Chondrocyte (in vitro differentiated cells): ENCODE results near the gene ITGA2B. TPM values are rescaled to one million over a fixed set of nuclear protein-coding genes. Genes with fewer than 3 reads are reported as not detected.

Experiments used
- DNase-seq: peaks from one replicate; pipeline ENCODE4 v3.0.0; 2021; ENCODE audit warnings: mixed read lengths, low spot score
- H3K27ac Mint-ChIP-seq: one replicate; pipeline ENCODE4 v1.8.0; 2021; ENCODE audit warnings: mild to moderate bottlenecking, moderate library complexity, mixed read lengths; ENCODE audit not compliant: unreplicated experiment
- H3K27me3 Mint-ChIP-seq: 2 replicates; pipeline ENCODE4 v1.8.0; 2021; ENCODE audit warnings: low read depth, mixed read lengths
- H3K36me3 Mint-ChIP-seq: 2 replicates; pipeline ENCODE4 v1.8.0; 2021; ENCODE audit warnings: low read depth, mixed read lengths
- H3K4me1 Mint-ChIP-seq: 2 replicates; pipeline ENCODE4 v1.8.0; 2021; ENCODE audit warnings: low read depth, mild to moderate bottlenecking, mixed read lengths
- H3K4me3 Mint-ChIP-seq: one replicate; pipeline ENCODE4 v1.8.0; 2021; ENCODE audit warnings: mild to moderate bottlenecking, moderate library complexity, mixed read lengths; ENCODE audit not compliant: unreplicated experiment
- H3K9me3 Mint-ChIP-seq: 2 replicates; pipeline ENCODE4 v1.8.0; 2021; ENCODE audit warnings: low read depth, mixed read lengths
- CTCF ChIP-seq: fragments of 200-600 bp; sonication (generic); IDR thresholded peaks from 2 replicates; pipeline ENCODE4 v1.5.0; 2021; ENCODE audit warnings: antibody characterized with exemption, mild to moderate bottlenecking, moderate library complexity
- total RNA-seq: library from RNA; stranded (reverse); gene quantifications from 3 replicates; pipeline ENCODE4 v1.2.1, GENCODE V29; 2021

Gene ITGA2B
- total RNA-seq, 1 donor from 2014 or later, result 2.2 TPM

DNA sequence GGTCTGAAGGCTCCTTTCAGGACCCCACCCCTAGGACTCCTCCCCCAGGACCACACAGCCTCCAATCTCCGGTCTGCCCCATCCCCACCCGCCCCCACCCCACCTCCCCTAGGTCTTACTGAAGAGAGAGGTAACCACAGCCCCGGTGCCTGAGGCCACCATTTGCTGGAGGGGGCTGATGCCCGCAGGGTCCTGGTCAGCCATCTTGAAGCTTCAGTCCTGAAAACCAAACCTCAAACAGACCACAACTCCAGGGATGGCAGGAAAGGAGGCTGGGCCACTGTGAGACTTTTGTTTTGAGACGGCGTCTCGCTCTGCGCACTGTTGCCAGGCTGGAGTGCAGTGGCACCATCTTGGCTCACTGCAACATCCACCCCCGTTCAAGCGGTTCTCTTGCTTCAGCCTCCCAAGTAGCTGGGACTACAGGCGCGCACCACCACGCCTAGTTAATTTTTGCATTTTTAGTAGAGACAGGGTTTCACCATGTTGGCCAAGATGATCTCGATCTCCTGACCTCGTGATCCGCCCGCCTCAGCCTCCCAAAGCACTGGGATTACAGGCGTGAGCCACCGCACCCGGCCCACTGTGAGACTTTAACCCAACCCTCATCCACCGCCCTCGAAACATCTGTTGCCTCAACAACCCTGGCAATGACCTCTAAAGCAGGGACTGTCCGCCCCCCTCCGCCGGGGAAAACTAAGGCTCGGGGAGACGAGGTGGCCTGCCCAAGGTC is 65.9 kb downstream of the ITGA2B start:
- H3K27me3 Mint-ChIP-seq, result peaks cover 3% of the 10 kb centered on the region
- peaks cover 13% of the 10 kb centered on the region for H3K36me3 Mint-ChIP-seq
- H3K4me3 Mint-ChIP-seq, result peak overlapping the region; percentile 87
- no peak overlapping the region for H3K27ac Mint-ChIP-seq
- DNase-seq, result no peak
- peaks cover 24% of the 10 kb centered on the region for H3K4me1 Mint-ChIP-seq
- no peaks in the 10 kb centered on the region for H3K9me3 Mint-ChIP-seq
- TF ChIP-seq CTCF, result no peak

GRCh38 chr17:44322236-44322895 is 67.1 kb downstream of the ITGA2B start:
- Mint-ChIP-seq H3K27ac (no peak overlapping the region), H3K9me3 (no peaks in the 10 kb centered on the region), H3K36me3 (peaks cover 13% of the 10 kb centered on the region), H3K27me3 (peaks cover 7% of the 10 kb centered on the region), H3K4me1 (peaks cover 24% of the 10 kb centered on the region), H3K4me3 (no peak overlapping the region)
- TF ChIP-seq CTCF, result no peak
- DNase-seq, result no peak

Other genes with a start within 250 kb of the ITGA2B start
- 1.3 to 2.8 TPM (median 2.0 TPM) in 3 replicates for gene HROB, start 247.7 kb downstream of the ITGA2B start, total RNA-seq
- not detected in 3 replicates for gene ASB16, start 218.9 kb downstream of the ITGA2B start, total RNA-seq
- 34.8 to 37.3 TPM (median 35.9 TPM) in 3 replicates for gene TMUB2, start 202.7 kb downstream of the ITGA2B start, total RNA-seq
- gene ATXN7L3, start 189.8 kb downstream of the ITGA2B start, total RNA-seq, result 79.7 to 100 TPM (median 93.4 TPM) in 3 replicates
- 62.1 to 108 TPM (median 62.9 TPM) in 3 replicates for gene UBTF, start 170.0 kb downstream of the ITGA2B start, total RNA-seq
- gene SLC4A1, start 121.5 kb downstream of the ITGA2B start, total RNA-seq, result not detected in 3 replicates
- 0.40 to 0.77 TPM (median 0.77 TPM) in 3 replicates for gene RUNDC3A, start 81.0 kb downstream of the ITGA2B start, total RNA-seq
- gene SLC25A39, start 64.8 kb downstream of the ITGA2B start, total RNA-seq, result 78.6 to 95.5 TPM (median 84.1 TPM) in 3 replicates
- gene GRN, start 44.3 kb downstream of the ITGA2B start, total RNA-seq, result 340 to 401 TPM (median 342 TPM) in 3 replicates
- gene FAM171A2, start 25.8 kb downstream of the ITGA2B start, total RNA-seq, result 14.8 to 20.6 TPM (median 18.6 TPM) in 3 replicates
- gene GPATCH8, start 113.8 kb upstream of the ITGA2B start, total RNA-seq, result 31.1 to 47.0 TPM (median 35.5 TPM) in 3 replicates
- 103 to 127 TPM (median 108 TPM) in 3 replicates for gene FZD2, start 167.8 kb upstream of the ITGA2B start, total RNA-seq